Esophagus squamous epithelium (tissue), 4 donors: ENCODE results near the gene SIRPB1.

Source experiments
- CTCF ChIP-seq, 6 experiments: fragments of 450-650 bp in 4 of 6; fragments of 200-600 bp in 2 of 6; sonication (generic) in 2 of 6; IDR thresholded peaks; one replicate each; pipeline ENCODE4 v1.5.1; 2016 to 2019; ENCODE audit warnings: antibody characterized with exemption in 6 of 6, mild to moderate bottlenecking in 4 of 6, moderate library complexity in 4 of 6
- POLR2A ChIP-seq, 4 donors: fragments of 450-650 bp; IDR thresholded peaks; one replicate each; pipeline ENCODE4 v1.6.1; 2017; ENCODE audit warnings: antibody characterized with exemption in 4 of 4, mild to moderate bottlenecking in 4 of 4, moderate library complexity in 3 of 4

GRCh38 chr20:1626528-1627199 is 6.9 kb upstream of the SIRPB1 start:
- no peak for TF ChIP-seq CTCF (IDR thresholded peaks at IDR 0.05)
- TF ChIP-seq POLR2A (IDR thresholded peaks at IDR 0.05), result no peak
